Measurements from ENCODE around the gene ADH7.

ADH7 gene

GRCh38 chr4:99435154-99435553 lies at the start of gene ADH7:
Gene ADH7 (minus strand): TSS chr4:99435342. CDS start chr4:99435233, 109 bp downstream.
- no peak for DNase-seq (ENCODE audit: low read depth)

GRCh38 chr4:99483636-99484035 lies 48.5 kb upstream of the ADH7 start:
- DNase-seq (ENCODE audit: low read depth) = no peak

GRCh38 chr4:99473131-99473530 lies 38.0 kb upstream of the ADH7 start:
- no peak for DNase-seq (ENCODE audit: low read depth)

GRCh38 chr4:99471896-99472295 lies 36.8 kb upstream of the ADH7 start:
- DNase-seq (ENCODE audit: low read depth) = no peak

- DNase-seq (ENCODE audit: low read depth) = no peak
Observed at GRCh38 chr4:99471349-99471748, 36.2 kb upstream of the ADH7 start.

GRCh38 chr4:99468889-99469288 lies 33.7 kb upstream of the ADH7 start:
- no peak for DNase-seq (ENCODE audit: low read depth)

- no peak for DNase-seq (ENCODE audit: low read depth)
Observed at GRCh38 chr4:99467887-99468286, 32.7 kb upstream of the ADH7 start.

GRCh38 chr4:99463566-99463965 lies 28.4 kb upstream of the ADH7 start:
- DNase-seq (ENCODE audit: low read depth) = no peak

- DNase-seq (ENCODE audit: low read depth) = peak; percentile 73
Observed at GRCh38 chr4:99462875-99463464, 27.8 kb upstream of the ADH7 start.

- DNase-seq (ENCODE audit: low read depth) = no peak
Observed at GRCh38 chr4:99461623-99462401, 26.7 kb upstream of the ADH7 start.

GRCh38 chr4:99459546-99460042 lies 24.5 kb upstream of the ADH7 start:
- no peak for DNase-seq (ENCODE audit: low read depth)

- DNase-seq (ENCODE audit: low read depth) = no peak
Observed at GRCh38 chr4:99458911-99459447, 23.8 kb upstream of the ADH7 start.

GRCh38 chr4:99457676-99458075 lies 22.5 kb upstream of the ADH7 start:
- no peak for DNase-seq (ENCODE audit: low read depth)

GRCh38 chr4:99457270-99457669 lies 22.1 kb upstream of the ADH7 start:
- DNase-seq (ENCODE audit: low read depth) = no peak

- DNase-seq (ENCODE audit: low read depth) = no peak
Observed at GRCh38 chr4:99447513-99447912, 12.4 kb upstream of the ADH7 start.

- DNase-seq (ENCODE audit: low read depth) = no peak
Observed at GRCh38 chr4:99447079-99447478, 11.9 kb upstream of the ADH7 start.

- DNase-seq (ENCODE audit: low read depth) = peak; percentile 39
Observed at GRCh38 chr4:99438405-99438780, 3.3 kb upstream of the ADH7 start.

GRCh38 chr4:99437723-99438404 lies 2.7 kb upstream of the ADH7 start:
- no peak for DNase-seq (ENCODE audit: low read depth)

GRCh38 chr4:99436976-99437722 lies 2.0 kb upstream of the ADH7 start:
- DNase-seq (ENCODE audit: low read depth) = peak; percentile 56

GRCh38 chr4:99436462-99436861 lies 1.3 kb upstream of the ADH7 start:
- no peak for DNase-seq (ENCODE audit: low read depth)

- no peak for DNase-seq (ENCODE audit: low read depth)
Observed at GRCh38 chr4:99430106-99430505, 5.0 kb downstream of the ADH7 start.

GRCh38 chr4:99417125-99417524 lies 18.0 kb downstream of the ADH7 start:
- DNase-seq (ENCODE audit: low read depth) = no peak

All from fibroblast of the conjunctiva (primary cell).